ENCODE data around the gene TMEM45A. TPM values are rescaled to one million over a fixed set of nuclear protein-coding genes. Genes with fewer than 3 reads are reported as not detected.
"Not testable (repeated sequence)": the region's sequence is repeated elsewhere in the genome, so short reads cannot be mapped to it uniquely, and the experiment has no call there.

TMEM45A gene
- total RNA-seq, 1 experiment from 2014 or later = 10.1 TPM

DNA sequence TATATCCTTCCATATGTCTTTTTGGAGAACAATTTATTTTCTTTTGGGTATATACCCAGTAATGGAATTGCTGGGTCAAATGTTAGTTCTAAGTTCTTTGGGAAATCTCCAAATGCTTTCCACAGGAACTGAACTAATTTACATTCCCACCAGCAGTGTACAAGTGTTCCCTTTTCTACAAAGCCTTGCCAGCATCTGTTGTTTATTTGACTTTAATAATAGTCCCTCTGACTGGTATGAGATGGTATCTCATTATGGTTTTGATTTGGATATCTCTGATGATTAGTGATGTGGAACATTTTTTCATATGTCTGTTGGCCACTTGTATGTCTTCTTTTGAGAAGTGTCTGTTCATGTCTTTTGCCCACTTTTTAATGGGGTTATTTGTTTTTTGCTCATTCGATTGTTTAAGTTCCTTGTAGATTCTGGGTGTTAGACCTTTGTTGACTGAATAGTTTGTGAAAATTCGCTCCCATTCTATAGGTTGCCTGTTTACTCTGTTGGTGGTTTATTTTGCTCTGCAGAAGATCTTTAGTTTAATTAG lies 48.4 kb downstream of the TMEM45A start:
- Histone ChIP-seq H2AFZ (ENCODE audit: low read length) (no peak overlapping the region), H2AK5ac (ENCODE audit: insufficient read length, low read length) (no peak overlapping the region), H3K79me2 (ENCODE audit: insufficient read depth, low read length) (no peaks in the 10 kb centered on the region), H3K14ac (ENCODE audit: insufficient read depth, low read length) (no peak overlapping the region), H3K23me2 (ENCODE audit: insufficient read length, low read depth, low read length, poor library complexity, severe bottlenecking) (no peaks in the 10 kb centered on the region), H4K8ac (replicated peaks; ENCODE audit: insufficient read length, low read depth, low read length) (no peak overlapping the region), H2BK15ac (ENCODE audit: low read depth, low read length) (no peak overlapping the region), H2BK5ac (ENCODE audit: insufficient read length, low read length) (no peak overlapping the region), H3T11ph (ENCODE audit: low read length) (no peak overlapping the region), H3K9ac (ENCODE audit: extremely low read depth, insufficient read length, low read length) (no peak overlapping the region), H3K23ac (ENCODE audit: insufficient read length, low read depth, low read length) (no peak overlapping the region), H3K18ac (ENCODE audit: insufficient read length, low read depth, low read length) (no peak overlapping the region), H3K27ac (ENCODE audit: insufficient read length, low read depth, low read length) (no peak overlapping the region), H3K79me1 (ENCODE audit: insufficient read depth, low read depth, low read length, poor library complexity, severe bottlenecking) (no peaks in the 10 kb centered on the region), H3K4ac (ENCODE audit: low read depth, low read length) (no peak overlapping the region), H3K4me1 (ENCODE audit: insufficient read depth, low read length) (no peaks in the 10 kb centered on the region), H4K5ac (ENCODE audit: insufficient read length, low read depth, low read length) (no peak overlapping the region), H2BK20ac (ENCODE audit: low read depth, low read length, poor library complexity, severe bottlenecking) (no peak overlapping the region), H3K56ac (ENCODE audit: insufficient read length, low read depth, low read length) (no peak overlapping the region), H3K9me3 (ENCODE audit: control insufficient read depth, low read depth, low read length) (no peaks in the 10 kb centered on the region), H3K4me2 (ENCODE audit: insufficient read depth, insufficient read length, low read length) (no peak overlapping the region), H4K91ac (ENCODE audit: insufficient read length, low read depth, low read length) (no peak overlapping the region), H3K27me3 (ENCODE audit: insufficient read depth, low read length) (no peaks in the 10 kb centered on the region), H4K20me1 (ENCODE audit: control insufficient read depth, insufficient read depth, insufficient read length) (no peaks in the 10 kb centered on the region), H2BK12ac (ENCODE audit: insufficient read length, low read depth, low read length) (no peak overlapping the region), H2BK120ac (ENCODE audit: low read depth, low read length, poor library complexity, severe bottlenecking) (no peak overlapping the region)
- Mint-ChIP-seq H3K27ac (no peak overlapping the region), H3K9me3 (no peaks in the 10 kb centered on the region; a peak in 2 of 5 replicates), H3K36me3 (ENCODE audit: insufficient read depth in 1 of 3, low read depth in 3 of 3) (peaks cover 0 to 1% (median 0%) of the 10 kb centered on the region in 3 experiments; a peak in 2 of 7 replicates), H3K4me3 (no peak overlapping the region), H3K4me1 (no peaks in the 10 kb centered on the region), H3K27me3 (ENCODE audit: low read depth) (no peaks in the 10 kb centered on the region)
- TF ChIP-seq, protein P1, sequence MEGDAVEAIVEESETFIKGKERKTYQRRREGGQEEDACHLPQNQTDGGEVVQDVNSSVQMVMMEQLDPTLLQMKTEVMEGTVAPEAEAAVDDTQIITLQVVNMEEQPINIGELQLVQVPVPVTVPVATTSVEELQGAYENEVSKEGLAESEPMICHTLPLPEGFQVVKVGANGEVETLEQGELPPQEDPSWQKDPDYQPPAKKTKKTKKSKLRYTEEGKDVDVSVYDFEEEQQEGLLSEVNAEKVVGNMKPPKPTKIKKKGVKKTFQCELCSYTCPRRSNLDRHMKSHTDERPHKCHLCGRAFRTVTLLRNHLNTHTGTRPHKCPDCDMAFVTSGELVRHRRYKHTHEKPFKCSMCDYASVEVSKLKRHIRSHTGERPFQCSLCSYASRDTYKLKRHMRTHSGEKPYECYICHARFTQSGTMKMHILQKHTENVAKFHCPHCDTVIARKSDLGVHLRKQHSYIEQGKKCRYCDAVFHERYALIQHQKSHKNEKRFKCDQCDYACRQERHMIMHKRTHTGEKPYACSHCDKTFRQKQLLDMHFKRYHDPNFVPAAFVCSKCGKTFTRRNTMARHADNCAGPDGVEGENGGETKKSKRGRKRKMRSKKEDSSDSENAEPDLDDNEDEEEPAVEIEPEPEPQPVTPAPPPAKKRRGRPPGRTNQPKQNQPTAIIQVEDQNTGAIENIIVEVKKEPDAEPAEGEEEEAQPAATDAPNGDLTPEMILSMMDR (conservative IDR thresholded peaks at IDR 0.05) = no peak
- no CpG with 5 or more reads among the region's 2 CpGs for WGBS (ENCODE audit: extremely low coverage, insufficient read length, low lambda C conversion rate)
- DNase-seq = no peak

GRCh38 chr3:100541428-100541827 lies 49.0 kb downstream of the TMEM45A start:
- DNase-seq; H3K9me3 ChIP-seq (ENCODE audit: control insufficient read depth, low read depth, low read length): not testable (repeated sequence)

More at GRCh38 chr3:100541428-100541827, 49.0 kb downstream of the TMEM45A start:
- not testable (repeated sequence) for H3K4me2 ChIP-seq (ENCODE audit: insufficient read depth, insufficient read length, low read length); H3T11ph ChIP-seq (ENCODE audit: low read length); H3K27me3 Mint-ChIP-seq (ENCODE audit: low read depth); H3K79me2 ChIP-seq (ENCODE audit: insufficient read depth, low read length); H2BK12ac ChIP-seq (ENCODE audit: insufficient read length, low read depth, low read length); H4K91ac ChIP-seq (ENCODE audit: insufficient read length, low read depth, low read length); H3K4me1 Mint-ChIP-seq; H3K23ac ChIP-seq (ENCODE audit: insufficient read length, low read depth, low read length); H4K8ac ChIP-seq (replicated peaks; ENCODE audit: insufficient read length, low read depth, low read length); H3K4ac ChIP-seq (ENCODE audit: low read depth, low read length); H2BK20ac ChIP-seq (ENCODE audit: low read depth, low read length, poor library complexity, severe bottlenecking); H3K4me3 Mint-ChIP-seq; H3K9me3 Mint-ChIP-seq; H3K4me1 ChIP-seq (ENCODE audit: insufficient read depth, low read length); H3K9ac ChIP-seq (ENCODE audit: extremely low read depth, insufficient read length, low read length); H2BK120ac ChIP-seq (ENCODE audit: low read depth, low read length, poor library complexity, severe bottlenecking); H2AK5ac ChIP-seq (ENCODE audit: insufficient read length, low read length); H2AFZ ChIP-seq (ENCODE audit: low read length); H3K27ac ChIP-seq (ENCODE audit: insufficient read length, low read depth, low read length); H3K23me2 ChIP-seq (ENCODE audit: insufficient read length, low read depth, low read length, poor library complexity, severe bottlenecking); H3K56ac ChIP-seq (ENCODE audit: insufficient read length, low read depth, low read length); H2BK15ac ChIP-seq (ENCODE audit: low read depth, low read length); H3K36me3 Mint-ChIP-seq (ENCODE audit: insufficient read depth in 1 of 3, low read depth in 3 of 3); H3K27ac Mint-ChIP-seq; H3K18ac ChIP-seq (ENCODE audit: insufficient read length, low read depth, low read length); H3K14ac ChIP-seq (ENCODE audit: insufficient read depth, low read length); H4K5ac ChIP-seq (ENCODE audit: insufficient read length, low read depth, low read length); H3K79me1 ChIP-seq (ENCODE audit: insufficient read depth, low read depth, low read length, poor library complexity, severe bottlenecking); H4K20me1 ChIP-seq (ENCODE audit: control insufficient read depth, insufficient read depth, insufficient read length); H3K27me3 ChIP-seq (ENCODE audit: insufficient read depth, low read length); H2BK5ac ChIP-seq (ENCODE audit: insufficient read length, low read length)
- no CpG with 5 or more reads among the region's 3 CpGs for WGBS (ENCODE audit: extremely low coverage, insufficient read length, low lambda C conversion rate)
